HG02938 (cell line): ENCODE measurements around the gene PRR5L.
A peak's percentile ranks its signal among the peaks of the same experiment; 100 is the strongest.

Experiments
- ATAC-seq: cut with Tn5 transposase; IDR thresholded peaks from one replicate; pipeline ENCODE4 v1.9.1; 2021; ENCODE audit warnings: mild to moderate bottlenecking, moderate library complexity; ENCODE audit not compliant: unreplicated experiment

Gene PRR5L

GRCh38 chr11:36431429-36432092 is 135.5 kb downstream of the PRR5L start:
- no peak for ATAC-seq

- no peak for ATAC-seq
Measured at GRCh38 chr11:36432093-36432469, 136.0 kb downstream of the PRR5L start.

- no peak for ATAC-seq
Measured at GRCh38 chr11:36432738-36433137, 136.7 kb downstream of the PRR5L start.

GRCh38 chr11:36436064-36436463 is 140.0 kb downstream of the PRR5L start:
- no peak for ATAC-seq

GRCh38 chr11:36436589-36436988 is 140.5 kb downstream of the PRR5L start:
- ATAC-seq = no peak

- ATAC-seq = no peak
Measured at GRCh38 chr11:36437413-36437812, 141.3 kb downstream of the PRR5L start.

GRCh38 chr11:36438126-36438525 is 142.0 kb downstream of the PRR5L start:
- ATAC-seq = no peak

GRCh38 chr11:36441610-36442208 is 145.6 kb downstream of the PRR5L start:
- ATAC-seq = peak; percentile 92

GRCh38 chr11:36443661-36444060 is 147.6 kb downstream of the PRR5L start:
- ATAC-seq = no peak

- no peak for ATAC-seq
Measured at GRCh38 chr11:36446135-36446534, 150.0 kb downstream of the PRR5L start.

- no peak for ATAC-seq
Measured at GRCh38 chr11:36447514-36447913, 151.4 kb downstream of the PRR5L start.

GRCh38 chr11:36447947-36448346 is 151.9 kb downstream of the PRR5L start:
- ATAC-seq = no peak

GRCh38 chr11:36449561-36450096 is 153.5 kb downstream of the PRR5L start:
- ATAC-seq = no peak

- peak; percentile 57 for ATAC-seq
Measured at GRCh38 chr11:36450110-36450572, 154.1 kb downstream of the PRR5L start.

GRCh38 chr11:36451045-36451444 is 155.0 kb downstream of the PRR5L start:
- ATAC-seq = no peak

- ATAC-seq = no peak
Measured at GRCh38 chr11:36451681-36452080, 155.6 kb downstream of the PRR5L start.

GRCh38 chr11:36452236-36452940 is 156.3 kb downstream of the PRR5L start:
- ATAC-seq = no peak

- ATAC-seq = no peak
Measured at GRCh38 chr11:36452961-36453360, 156.9 kb downstream of the PRR5L start.

- no peak for ATAC-seq
Measured at GRCh38 chr11:36453678-36454077, 157.6 kb downstream of the PRR5L start.

GRCh38 chr11:36454551-36454940 is 158.5 kb downstream of the PRR5L start:
- no peak for ATAC-seq

- ATAC-seq = no peak
Measured at GRCh38 chr11:36454941-36455631, 159.0 kb downstream of the PRR5L start.
